Lung (tissue), 12 donors: ENCODE results near the gene PTH2. TPM values are rescaled to one million over a fixed set of nuclear protein-coding genes. Genes with fewer than 3 reads are reported as not detected.

Experiments
- ATAC-seq: fragments of 200-7000 bp; cut with Tn5 transposase; one replicate; pipeline ENCODE4 v1.9.1; 2020; ENCODE audit warnings: moderate number of reproducible peaks; ENCODE audit not compliant: insufficient read depth, low FRiP score
- DNase-seq, 3 donors: peaks; one replicate each; pipeline ENCODE4 v3.0.0-alpha.2; 2013 to 2017
- H3K27ac ChIP-seq, 2 donors: one replicate each; pipeline ENCODE4 v1.5.1; 2013; ENCODE audit warnings: mild to moderate bottlenecking in 2 of 2, moderate library complexity in 2 of 2, control low read depth in 1 of 2, inconsistent platforms in 1 of 2, low read depth in 1 of 2, low read length in 1 of 2
- H3K27me3 ChIP-seq, 3 donors: one replicate each; pipeline ENCODE4 v1.5.1; 2013; ENCODE audit warnings: low read length in 2 of 3; ENCODE audit not compliant: control insufficient read depth in 3 of 3, insufficient read depth in 3 of 3
- H3K36me3 ChIP-seq, 4 donors: one replicate each; pipeline ENCODE4 v1.5.1; 2013; ENCODE audit warnings: low read length in 4 of 4, mild to moderate bottlenecking in 1 of 4, moderate library complexity in 1 of 4; ENCODE audit not compliant: control insufficient read depth in 4 of 4, insufficient read depth in 4 of 4
- H3K4me1 ChIP-seq, 5 donors: one replicate each; pipeline ENCODE4 v1.5.1; 2013; ENCODE audit warnings: low read length in 5 of 5, mild to moderate bottlenecking in 2 of 5, moderate library complexity in 1 of 5; ENCODE audit not compliant: control insufficient read depth in 5 of 5, insufficient read depth in 5 of 5
- H3K4me3 ChIP-seq: one replicate; pipeline ENCODE4 v1.5.1; 2013; ENCODE audit warnings: mild to moderate bottlenecking, control low read depth, moderate library complexity
- H3K9ac ChIP-seq, 2 donors: one replicate each; pipeline ENCODE4 v1.5.1; 2013; ENCODE audit warnings: low read length in 2 of 2, control low read depth in 1 of 2; ENCODE audit not compliant: insufficient read depth in 1 of 2
- H3K9me3 ChIP-seq, 4 donors: one replicate each; pipeline ENCODE4 v1.5.1; 2013; ENCODE audit warnings: low read length in 3 of 4, mild to moderate bottlenecking in 1 of 4, moderate library complexity in 1 of 4; ENCODE audit not compliant: control insufficient read depth in 4 of 4, insufficient read depth in 3 of 4
- WGBS, 2 donors: extraction: QIAGEN DNeasy Blood & Tissue Kit; methylation state at CpG; one replicate each; pipeline ENCODE4 v1.1.7; 2013; 5-methylcytosine and 5-hydroxymethylcytosine counted together
- polyA plus RNA-seq, 2 donors: library from polyadenylated mRNA; stranded (reverse); fragments of 200-250 nt; gene quantifications; one replicate each; pipeline ENCODE4 v1.2.1, GENCODE V29; 2013
- total RNA-seq, 2 donors: library from RNA; depleted of rRNA in 1 of 2; stranded (reverse); fragments of >200 nt in 1 of 2; gene quantifications; one replicate each; pipeline ENCODE4 v1.2.1, GENCODE V29; 2014 to 2021
- TF ChIP-seq, protein P1 (sequence below): IDR thresholded peaks from 2 replicates; pipeline ENCODE4 v1.5.1; 2012; ENCODE audit warnings: mild to moderate bottlenecking; ENCODE audit errors: control extremely low read depth, extremely low read depth
- donor health status: control.
- donor health status: control.
- donor health status: Bipolar disorder and iron deficiency.
- donor health status: healthy.
- donor health status: DM: yes; HTN: yes; CAD: no.

The PTH2 gene
- total and polyA plus RNA-seq, 4 donors, result not detected

DNA sequence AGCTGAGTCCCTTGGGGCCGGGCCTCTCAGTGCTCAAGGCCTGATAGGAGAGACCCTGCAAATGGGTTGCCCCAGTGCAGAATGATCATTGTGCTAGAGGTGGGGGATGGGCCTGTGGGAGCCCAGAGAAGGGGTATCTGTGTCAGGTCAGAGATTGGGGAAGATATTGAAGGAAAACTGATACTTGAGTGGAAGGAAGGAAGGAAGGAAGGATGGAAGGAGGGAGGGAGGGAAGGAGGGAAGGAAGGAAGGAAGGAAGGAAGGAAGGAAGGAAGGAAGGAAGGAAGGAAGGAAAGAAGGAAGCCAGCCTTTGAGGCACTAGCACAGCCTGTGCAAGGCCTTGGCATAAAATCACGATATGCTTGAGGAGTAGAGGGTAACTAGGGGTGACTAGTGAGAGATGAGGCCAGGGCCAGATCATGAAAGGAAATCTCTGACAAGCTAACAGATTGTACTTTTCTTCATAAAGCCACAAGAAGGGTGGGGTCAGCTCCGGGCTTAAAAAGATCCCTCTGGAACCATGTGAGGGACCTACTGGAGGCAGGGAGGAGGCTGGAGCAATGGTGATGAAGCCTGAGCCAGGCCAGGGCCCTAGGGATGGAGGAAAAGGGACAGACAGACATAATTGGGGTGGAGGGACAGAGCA, 11.4 kb downstream of the PTH2 start:
- Histone ChIP-seq H3K27me3 (peaks cover 0 to 1% (median 0%) of the 10 kb centered on the region in 3 donors), H3K9me3 (no peaks in the 10 kb centered on the region), H3K4me1 (peaks cover 0 to 8% (median 0%) of the 10 kb centered on the region in 5 donors), H3K36me3 (no peaks in the 10 kb centered on the region), H3K27ac (no peak overlapping the region), H3K9ac (no peak overlapping the region), H3K4me3 (no peak overlapping the region)
- no peak for DNase-seq
- ATAC-seq, result no peak
- 78 to 85% methylated on average over 3 of the region's 3 CpGs for WGBS, 2 donors
- TF ChIP-seq, protein P1, sequence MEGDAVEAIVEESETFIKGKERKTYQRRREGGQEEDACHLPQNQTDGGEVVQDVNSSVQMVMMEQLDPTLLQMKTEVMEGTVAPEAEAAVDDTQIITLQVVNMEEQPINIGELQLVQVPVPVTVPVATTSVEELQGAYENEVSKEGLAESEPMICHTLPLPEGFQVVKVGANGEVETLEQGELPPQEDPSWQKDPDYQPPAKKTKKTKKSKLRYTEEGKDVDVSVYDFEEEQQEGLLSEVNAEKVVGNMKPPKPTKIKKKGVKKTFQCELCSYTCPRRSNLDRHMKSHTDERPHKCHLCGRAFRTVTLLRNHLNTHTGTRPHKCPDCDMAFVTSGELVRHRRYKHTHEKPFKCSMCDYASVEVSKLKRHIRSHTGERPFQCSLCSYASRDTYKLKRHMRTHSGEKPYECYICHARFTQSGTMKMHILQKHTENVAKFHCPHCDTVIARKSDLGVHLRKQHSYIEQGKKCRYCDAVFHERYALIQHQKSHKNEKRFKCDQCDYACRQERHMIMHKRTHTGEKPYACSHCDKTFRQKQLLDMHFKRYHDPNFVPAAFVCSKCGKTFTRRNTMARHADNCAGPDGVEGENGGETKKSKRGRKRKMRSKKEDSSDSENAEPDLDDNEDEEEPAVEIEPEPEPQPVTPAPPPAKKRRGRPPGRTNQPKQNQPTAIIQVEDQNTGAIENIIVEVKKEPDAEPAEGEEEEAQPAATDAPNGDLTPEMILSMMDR, result no peak

DNA sequence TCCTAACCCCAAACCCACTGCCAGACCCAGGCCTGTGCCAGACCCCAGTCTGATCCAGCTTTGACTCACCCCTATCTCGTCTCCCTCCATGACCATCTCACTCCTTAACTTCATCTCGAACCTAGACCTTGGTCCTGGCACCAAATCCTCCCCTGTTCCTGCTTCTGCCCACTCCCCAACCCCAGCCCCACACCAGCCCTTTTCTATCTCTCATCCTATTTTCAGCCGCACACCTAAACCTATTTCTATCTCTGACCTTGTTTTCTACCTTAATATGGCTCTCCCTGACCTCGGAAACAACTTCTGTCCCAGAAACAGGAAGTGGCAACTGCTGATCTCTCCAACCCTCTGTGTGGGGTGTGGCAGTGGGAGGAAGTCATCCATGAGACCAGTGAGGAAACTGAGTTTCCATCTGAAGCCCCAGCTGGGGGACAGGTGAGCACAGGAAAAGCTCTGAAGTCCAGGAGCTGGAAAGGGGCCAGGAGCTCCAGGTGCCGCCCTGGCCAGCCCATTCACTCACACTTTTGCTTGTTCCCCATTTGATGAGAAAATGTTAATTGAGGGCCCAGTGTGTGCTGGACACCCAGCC, 13.7 kb downstream of the PTH2 start:
- TF ChIP-seq, protein P1, result no peak
- 62 to 67% methylated on average over 5 of the region's 5 CpGs for WGBS, 2 donors
- DNase-seq, result no peak
- peaks cover 0 to 8% (median 0%) of the 10 kb centered on the region in 5 donors for H3K4me1 ChIP-seq
- H3K9me3 ChIP-seq, result no peaks in the 10 kb centered on the region
- no peaks in the 10 kb centered on the region for H3K36me3 ChIP-seq
- H3K27ac ChIP-seq, result no peak overlapping the region
- H3K27me3 ChIP-seq, result no peaks in the 10 kb centered on the region
- H3K4me3 ChIP-seq, result no peak overlapping the region
- no peak overlapping the region for H3K9ac ChIP-seq
- ATAC-seq, result no peak

DNA sequence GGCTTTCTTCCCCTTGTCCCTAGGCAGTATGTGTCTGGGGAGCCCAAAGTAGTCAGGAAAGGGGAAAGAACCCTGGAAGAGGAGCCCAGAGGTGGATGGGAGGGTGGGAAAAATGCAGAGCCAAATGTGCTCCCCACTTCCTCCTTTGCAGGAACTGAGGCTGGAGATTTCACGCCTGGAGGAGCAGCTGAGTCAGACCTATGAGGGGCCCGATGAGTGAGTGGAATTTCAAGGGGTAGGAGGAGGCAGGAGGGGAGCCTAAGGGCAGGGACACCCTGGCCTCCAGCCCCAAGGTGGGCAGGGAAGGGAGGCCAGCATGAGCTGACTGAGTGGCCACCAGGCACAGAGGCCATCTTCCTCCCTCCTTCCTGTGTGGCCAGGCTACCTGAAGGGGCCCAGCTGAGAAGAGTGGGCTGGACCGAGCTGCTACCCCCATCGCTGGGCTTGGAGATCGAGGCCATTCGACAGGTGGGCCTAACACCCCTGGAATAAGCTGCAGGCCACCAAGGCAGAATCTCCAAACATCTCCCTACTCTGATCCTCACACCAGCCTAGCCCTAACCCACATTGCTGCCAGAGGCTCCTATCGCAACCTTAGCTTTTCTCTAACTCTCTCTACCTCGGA, 14.3 kb downstream of the PTH2 start:
- ATAC-seq (no peak), DNase-seq (no peak)
- Histone ChIP-seq H3K9ac (no peak overlapping the region), H3K9me3 (no peaks in the 10 kb centered on the region), H3K36me3 (no peaks in the 10 kb centered on the region), H3K4me3 (no peak overlapping the region), H3K4me1 (peaks cover 0 to 8% (median 0%) of the 10 kb centered on the region in 5 donors), H3K27me3 (no peaks in the 10 kb centered on the region), H3K27ac (no peak overlapping the region)
- 73 to 75% methylated on average over 8 of the region's 8 CpGs for WGBS, 2 donors
- TF ChIP-seq, protein P1, result no peak
